KMS-11 (cell line): Measurements from ENCODE around the gene PPP2R1A.

Experiments
- H2AFZ ChIP-seq: fragments of 200-600 bp; sonication (generic); 2 replicates; pipeline ENCODE4 v1.6.1; 2016; ENCODE audit warnings: antibody characterized with exemption, mixed run types, low read depth
- H3K27ac ChIP-seq: fragments of 200-600 bp; sonication (generic); 2 replicates; pipeline ENCODE4 v1.6.1; 2016; ENCODE audit warnings: mild to moderate bottlenecking, mixed run types
- H3K27me3 ChIP-seq: fragments of 200-600 bp; sonication (generic); 2 replicates; pipeline ENCODE4 v1.6.1; 2017; ENCODE audit warnings: mild to moderate bottlenecking, low read depth, mixed run types, moderate library complexity; ENCODE audit not compliant: insufficient read depth
- H3K36me3 ChIP-seq: fragments of 200-600 bp; sonication (generic); 2 replicates; pipeline ENCODE4 v1.6.1; 2017; ENCODE audit warnings: mild to moderate bottlenecking, mixed run types; ENCODE audit not compliant: insufficient read depth
- H3K4me1 ChIP-seq: fragments of 200-600 bp; sonication (generic); 2 replicates; pipeline ENCODE4 v1.6.1; 2016; ENCODE audit warnings: mild to moderate bottlenecking, low read depth, mixed run types; ENCODE audit not compliant: poor library complexity, severe bottlenecking
- H3K4me2 ChIP-seq: fragments of 200-600 bp; sonication (generic); 2 replicates; pipeline ENCODE4 v1.7.0; 2016; ENCODE audit warnings: mild to moderate bottlenecking, mixed run types
- H3K4me3 ChIP-seq: fragments of 200-600 bp; sonication (generic); IDR thresholded peaks from 2 replicates; pipeline ENCODE4 v1.6.1; 2017; ENCODE audit warnings: low read depth, low read length, mixed read lengths; ENCODE audit not compliant: insufficient read depth
- H3K79me2 ChIP-seq: fragments of 200-600 bp; sonication (generic); 2 replicates; pipeline ENCODE4 v1.6.1; 2016; ENCODE audit warnings: low read depth, mixed run types; ENCODE audit not compliant: insufficient read depth
- H3K9ac ChIP-seq: fragments of 200-600 bp; sonication (generic); 2 replicates; pipeline ENCODE4 v1.6.1; 2016; ENCODE audit warnings: mild to moderate bottlenecking, mixed run types
- H4K20me1 ChIP-seq: fragments of 200-600 bp; sonication (generic); 2 replicates; pipeline ENCODE4 v1.6.1; 2016; ENCODE audit warnings: mild to moderate bottlenecking, mixed run types; ENCODE audit not compliant: insufficient read depth
- TF ChIP-seq, protein P1 (sequence below): fragments of 200-600 bp; sonication (generic); conservative IDR thresholded peaks from 2 replicates; pipeline ENCODE4 v1.6.1; 2017; ENCODE audit warnings: low read depth, mild to moderate bottlenecking, antibody characterized with exemption, low read length, moderate library complexity, mixed read lengths

The PPP2R1A gene

DNA sequence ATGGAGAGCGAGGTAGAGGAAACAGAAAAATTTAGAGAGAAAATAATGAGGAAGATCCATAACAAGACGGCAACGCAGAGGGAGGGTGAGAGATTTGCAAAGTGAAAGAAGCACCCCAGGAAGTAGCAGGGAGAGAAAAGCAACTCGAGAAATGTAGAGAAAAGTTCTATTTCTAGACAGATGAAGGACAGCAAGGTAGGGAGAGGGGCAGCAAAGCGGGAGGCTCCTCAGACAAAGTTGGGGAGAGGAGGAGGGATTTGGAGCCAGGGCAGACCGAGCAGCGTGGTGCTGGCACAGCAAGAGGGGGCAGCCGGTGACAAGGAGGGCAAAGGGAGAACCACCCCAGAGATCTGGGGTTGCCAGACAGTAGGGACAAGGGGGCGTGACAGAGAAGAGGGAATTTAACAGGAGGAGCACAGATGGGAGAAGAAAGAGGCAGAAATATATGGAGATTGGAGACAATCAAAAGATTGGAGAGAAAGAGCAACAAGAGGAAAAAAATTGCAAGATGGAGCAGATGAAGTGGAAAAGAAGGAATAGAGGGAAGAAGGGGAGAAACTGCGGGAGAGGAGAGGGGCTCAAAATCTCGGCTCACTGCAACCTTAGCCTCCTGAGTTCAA, 80.5 kb downstream of the PPP2R1A start:
- H3K36me3 ChIP-seq, result peaks cover 7% of the 10 kb centered on the region; the same call in 1 of the 2 replicates
- peak overlapping the region; percentile 96 for H3K9ac ChIP-seq
- H3K27me3 ChIP-seq, result no peaks in the 10 kb centered on the region
- peaks cover 5% of the 10 kb centered on the region for H3K4me1 ChIP-seq
- peak overlapping the region; percentile 29 for H3K4me3 ChIP-seq
- TF ChIP-seq, protein P1, sequence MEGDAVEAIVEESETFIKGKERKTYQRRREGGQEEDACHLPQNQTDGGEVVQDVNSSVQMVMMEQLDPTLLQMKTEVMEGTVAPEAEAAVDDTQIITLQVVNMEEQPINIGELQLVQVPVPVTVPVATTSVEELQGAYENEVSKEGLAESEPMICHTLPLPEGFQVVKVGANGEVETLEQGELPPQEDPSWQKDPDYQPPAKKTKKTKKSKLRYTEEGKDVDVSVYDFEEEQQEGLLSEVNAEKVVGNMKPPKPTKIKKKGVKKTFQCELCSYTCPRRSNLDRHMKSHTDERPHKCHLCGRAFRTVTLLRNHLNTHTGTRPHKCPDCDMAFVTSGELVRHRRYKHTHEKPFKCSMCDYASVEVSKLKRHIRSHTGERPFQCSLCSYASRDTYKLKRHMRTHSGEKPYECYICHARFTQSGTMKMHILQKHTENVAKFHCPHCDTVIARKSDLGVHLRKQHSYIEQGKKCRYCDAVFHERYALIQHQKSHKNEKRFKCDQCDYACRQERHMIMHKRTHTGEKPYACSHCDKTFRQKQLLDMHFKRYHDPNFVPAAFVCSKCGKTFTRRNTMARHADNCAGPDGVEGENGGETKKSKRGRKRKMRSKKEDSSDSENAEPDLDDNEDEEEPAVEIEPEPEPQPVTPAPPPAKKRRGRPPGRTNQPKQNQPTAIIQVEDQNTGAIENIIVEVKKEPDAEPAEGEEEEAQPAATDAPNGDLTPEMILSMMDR, result no peak
- H3K79me2 ChIP-seq, result peaks cover 51% of the 10 kb centered on the region
- H3K27ac ChIP-seq, result peak overlapping the region; percentile 92
- peak overlapping the region; percentile 47 for H3K4me2 ChIP-seq
- H2AFZ ChIP-seq, result peak overlapping the region; percentile 78
- no peaks in the 10 kb centered on the region for H4K20me1 ChIP-seq

DNA sequence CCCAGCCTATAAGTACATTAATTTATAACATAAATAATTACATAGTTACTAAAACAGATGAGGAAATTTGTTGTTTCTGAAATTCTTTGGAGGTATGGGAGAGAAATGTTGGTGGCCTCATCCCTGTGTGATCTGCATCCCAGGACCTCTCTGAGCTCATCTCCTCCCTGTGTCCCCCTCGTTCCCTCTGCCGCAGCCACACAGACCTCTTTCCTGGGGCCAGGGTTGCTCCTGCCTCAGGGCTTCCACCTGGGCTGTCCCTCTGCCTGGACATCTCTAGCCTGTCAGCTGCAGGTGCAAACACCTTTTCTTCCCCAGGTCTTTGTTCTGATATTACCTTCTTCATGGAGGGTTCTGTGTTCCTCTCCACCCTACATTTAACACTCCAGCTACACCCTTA, 83.4 kb downstream of the PPP2R1A start:
- no peak overlapping the region for H3K9ac ChIP-seq
- H3K27ac ChIP-seq, result no peak overlapping the region
- H2AFZ ChIP-seq, result no peak overlapping the region
- H3K4me2 ChIP-seq, result no peak overlapping the region
- peaks cover 12% of the 10 kb centered on the region; the same call in 1 of the 2 replicates for H3K36me3 ChIP-seq
- peaks cover 5% of the 10 kb centered on the region for H3K4me1 ChIP-seq
- TF ChIP-seq, protein P1, result no peak
- peaks cover 81% of the 10 kb centered on the region for H3K79me2 ChIP-seq
- H4K20me1 ChIP-seq, result no peaks in the 10 kb centered on the region
- no peak overlapping the region for H3K4me3 ChIP-seq
- no peaks in the 10 kb centered on the region for H3K27me3 ChIP-seq

DNA sequence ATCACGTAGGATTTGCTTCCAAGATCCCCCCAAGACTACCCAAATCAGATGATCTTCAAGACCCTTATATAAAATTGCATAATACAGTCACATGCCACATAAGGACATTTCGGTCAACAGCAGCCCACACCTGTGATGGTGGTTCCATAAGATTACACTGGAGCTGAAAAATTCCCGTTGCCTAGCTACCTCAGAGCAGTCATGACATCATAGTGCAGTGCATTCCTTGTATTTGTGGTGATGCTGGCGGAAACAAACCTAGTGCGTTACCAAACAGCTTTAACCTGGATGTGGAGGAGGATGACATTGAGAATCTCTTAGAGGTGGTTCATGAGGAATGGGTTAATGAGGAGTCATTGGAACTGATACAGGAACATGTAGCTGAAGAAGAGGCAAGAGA, 84.3 kb downstream of the PPP2R1A start:
- Histone ChIP-seq H3K4me1 (no peaks in the 10 kb centered on the region), H4K20me1 (no peaks in the 10 kb centered on the region), H3K36me3 (peaks cover 12% of the 10 kb centered on the region; the same call in 1 of the 2 replicates), H2AFZ (no peak overlapping the region), H3K27me3 (no peaks in the 10 kb centered on the region), H3K4me2 (no peak overlapping the region), H3K27ac (no peak overlapping the region), H3K4me3 (no peak overlapping the region), H3K79me2 (peaks cover 90% of the 10 kb centered on the region), H3K9ac (no peak overlapping the region)
- TF ChIP-seq, protein P1, result no peak

DNA sequence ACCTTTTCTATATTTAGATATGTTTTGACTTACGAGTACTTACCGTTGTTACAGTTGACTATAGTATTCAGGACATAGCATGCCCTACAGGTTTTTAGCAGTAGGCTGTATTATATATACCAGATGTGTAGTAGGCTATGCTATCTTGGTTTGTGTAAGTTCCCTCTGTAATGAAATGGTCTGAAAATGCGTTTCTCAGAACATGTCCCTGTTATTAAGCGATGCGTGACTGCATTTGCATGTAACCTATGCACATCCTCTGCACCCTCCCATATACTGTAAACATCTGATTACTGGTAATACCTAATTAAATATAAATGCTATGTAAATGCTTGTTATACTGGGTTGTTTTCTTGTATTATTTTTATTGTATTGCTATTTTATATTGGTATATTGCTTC, 86.1 kb downstream of the PPP2R1A start:
- Histone ChIP-seq H3K79me2 (peaks cover 91% of the 10 kb centered on the region), H3K27me3 (no peaks in the 10 kb centered on the region), H3K4me2 (no peak overlapping the region), H4K20me1 (no peaks in the 10 kb centered on the region), H3K9ac (no peak overlapping the region), H3K4me1 (no peaks in the 10 kb centered on the region), H2AFZ (no peak overlapping the region), H3K4me3 (no peak overlapping the region), H3K36me3 (peaks cover 12% of the 10 kb centered on the region; the same call in 1 of the 2 replicates), H3K27ac (no peak overlapping the region)
- TF ChIP-seq, protein P1, result no peak
